ENCODE data around the gene CFAP20.

CFAP20 gene

GRCh38 chr16:58138852-58139251 is 9.7 kb upstream of the CFAP20 start:
- TF ChIP-seq, protein P1, sequence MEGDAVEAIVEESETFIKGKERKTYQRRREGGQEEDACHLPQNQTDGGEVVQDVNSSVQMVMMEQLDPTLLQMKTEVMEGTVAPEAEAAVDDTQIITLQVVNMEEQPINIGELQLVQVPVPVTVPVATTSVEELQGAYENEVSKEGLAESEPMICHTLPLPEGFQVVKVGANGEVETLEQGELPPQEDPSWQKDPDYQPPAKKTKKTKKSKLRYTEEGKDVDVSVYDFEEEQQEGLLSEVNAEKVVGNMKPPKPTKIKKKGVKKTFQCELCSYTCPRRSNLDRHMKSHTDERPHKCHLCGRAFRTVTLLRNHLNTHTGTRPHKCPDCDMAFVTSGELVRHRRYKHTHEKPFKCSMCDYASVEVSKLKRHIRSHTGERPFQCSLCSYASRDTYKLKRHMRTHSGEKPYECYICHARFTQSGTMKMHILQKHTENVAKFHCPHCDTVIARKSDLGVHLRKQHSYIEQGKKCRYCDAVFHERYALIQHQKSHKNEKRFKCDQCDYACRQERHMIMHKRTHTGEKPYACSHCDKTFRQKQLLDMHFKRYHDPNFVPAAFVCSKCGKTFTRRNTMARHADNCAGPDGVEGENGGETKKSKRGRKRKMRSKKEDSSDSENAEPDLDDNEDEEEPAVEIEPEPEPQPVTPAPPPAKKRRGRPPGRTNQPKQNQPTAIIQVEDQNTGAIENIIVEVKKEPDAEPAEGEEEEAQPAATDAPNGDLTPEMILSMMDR (IDR thresholded peaks at IDR 0.05; ENCODE audit: borderline replicate concordance, insufficient read depth, low read depth, low read length): no peak

GRCh38 chr16:58137581-58137980 is 8.4 kb upstream of the CFAP20 start:
- TF ChIP-seq, protein P1 (IDR thresholded peaks at IDR 0.05; ENCODE audit: borderline replicate concordance, insufficient read depth, low read depth, low read length): no peak
- H3K4me3 ChIP-seq (ENCODE audit: low read depth, low read length): no peak overlapping the region

More at GRCh38 chr16:58138852-58139251, 9.7 kb upstream of the CFAP20 start:
- no peak overlapping the region for H3K4me3 ChIP-seq (ENCODE audit: low read depth, low read length)

- peak overlapping the region; percentile 77 for H3K4me3 ChIP-seq (ENCODE audit: low read depth, low read length)
Measured at GRCh38 chr16:58128711-58129096, 477 bp downstream of the CFAP20 start.

DNA sequence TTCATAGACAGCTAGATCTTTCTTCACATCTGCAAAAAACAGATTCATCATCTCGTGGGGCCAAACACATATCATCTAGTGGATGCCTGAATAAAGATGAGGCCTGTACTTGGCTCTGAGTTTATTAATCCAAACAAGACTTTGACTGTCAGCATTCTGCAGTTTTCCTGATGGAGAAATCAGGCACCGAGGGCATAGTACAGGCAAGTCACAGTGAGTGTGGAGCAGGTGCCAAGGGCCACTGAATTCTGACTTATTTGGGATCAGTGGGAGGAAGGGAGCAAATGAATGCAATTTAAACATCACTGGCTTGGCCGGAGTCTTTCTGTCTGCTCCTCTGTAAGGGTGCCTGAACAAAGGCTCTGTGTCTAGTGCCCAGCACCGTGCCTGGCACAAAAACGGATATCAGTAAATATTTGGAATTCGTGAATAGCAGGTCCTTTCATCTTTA is 975 bp downstream of the CFAP20 start:
- TF ChIP-seq, protein P1 (IDR thresholded peaks at IDR 0.05; ENCODE audit: borderline replicate concordance, insufficient read depth, low read depth, low read length): no peak
- H3K4me3 ChIP-seq (ENCODE audit: low read depth, low read length): peak overlapping the region; percentile 77

More at GRCh38 chr16:58128711-58129096, 477 bp downstream of the CFAP20 start:
- TF ChIP-seq, protein P1 (IDR thresholded peaks at IDR 0.05; ENCODE audit: borderline replicate concordance, insufficient read depth, low read depth, low read length): no peak

GRCh38 chr16:58127634-58128033 is 1.5 kb downstream of the CFAP20 start:
- TF ChIP-seq, protein P1 (IDR thresholded peaks at IDR 0.05; ENCODE audit: borderline replicate concordance, insufficient read depth, low read depth, low read length): 0 out of 2 replicates have a peak, but pooled peaks have one; percentile 4
- H3K4me3 ChIP-seq (ENCODE audit: low read depth, low read length): no peak overlapping the region

- H3K4me3 ChIP-seq (ENCODE audit: low read depth, low read length): no peak overlapping the region
- TF ChIP-seq, protein P1 (IDR thresholded peaks at IDR 0.05; ENCODE audit: borderline replicate concordance, insufficient read depth, low read depth, low read length): peak; percentile 11; the same call in 1 of the 2 replicates
Measured at GRCh38 chr16:58127033-58127556, 2.1 kb downstream of the CFAP20 start.

DNA sequence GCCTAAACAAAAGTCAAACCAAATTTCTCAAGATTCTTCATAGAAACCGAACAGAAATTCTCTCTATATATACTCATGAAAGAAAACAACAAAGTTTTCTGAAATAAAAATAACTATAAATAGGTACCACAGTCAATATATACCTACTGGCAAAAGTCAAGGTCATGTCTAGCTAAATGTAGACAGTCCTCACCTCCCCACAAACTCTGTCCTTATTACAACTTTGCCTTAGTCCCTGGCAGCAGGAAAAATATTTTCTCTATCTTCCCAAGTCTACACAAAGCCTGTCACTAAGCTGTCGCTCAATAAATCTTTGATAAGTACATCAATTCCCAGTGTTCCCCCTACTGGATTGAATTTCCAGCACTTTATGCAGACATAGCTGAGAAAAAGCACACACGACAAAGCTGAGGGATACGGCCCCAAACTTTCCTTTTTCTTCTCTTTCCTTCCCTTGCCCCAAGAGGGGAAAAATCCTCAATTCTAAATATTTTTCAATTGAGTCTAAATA is 2.7 kb downstream of the CFAP20 start:
- H3K4me3 ChIP-seq (ENCODE audit: low read depth, low read length): no peak overlapping the region

More for the DNA sequence above, 2.7 kb downstream of the CFAP20 start:
- TF ChIP-seq, protein P1 (IDR thresholded peaks at IDR 0.05; ENCODE audit: borderline replicate concordance, insufficient read depth, low read depth, low read length): no peak

All from GM12875 (cell line).